Omental fat pad (tissue), 4 donors: Measurements from ENCODE around the gene C5orf34. TPM values are rescaled to one million over a fixed set of nuclear protein-coding genes. Genes with fewer than 3 reads are reported as not detected.
A peak's percentile ranks its signal among the peaks of the same experiment; 100 is the strongest.

Source experiments
- ATAC-seq: fragments of 150-250 bp; one replicate; pipeline ENCODE4 v1.9.1; 2016; ENCODE audit warnings: mild to moderate bottlenecking, moderate library complexity; ENCODE audit not compliant: low FRiP score
- DNase-seq: peaks from one replicate; pipeline ENCODE4 v3.0.0-alpha.2; 2019; ENCODE audit warnings: low spot score
- CTCF ChIP-seq, 3 donors: fragments of 450-650 bp; IDR thresholded peaks; one replicate each; pipeline ENCODE4 v1.5.1; 2016 to 2017; ENCODE audit warnings: antibody characterized with exemption in 3 of 3, mild to moderate bottlenecking in 3 of 3, moderate library complexity in 2 of 3
- total RNA-seq, 4 donors: library from RNA; depleted of rRNA; stranded (reverse); fragments of >200 nt; gene quantifications; one replicate each; pipeline ENCODE4 v1.1.0, GENCODE V29; 2016

Gene C5orf34
- total RNA-seq, 4 donors from 2014 or later, result 0.56 to 2.3 (median 1.7) TPM

GRCh38 chr5:43543434-43543833 lies 28.5 kb upstream of the C5orf34 start:
- ATAC-seq (peak; percentile 44), DNase-seq (no peak)
- TF ChIP-seq CTCF (IDR thresholded peaks at IDR 0.05), result no peak

- DNase-seq (no peak), ATAC-seq (no peak)
- TF ChIP-seq CTCF (IDR thresholded peaks at IDR 0.05), result no peak
Observed at GRCh38 chr5:43540746-43541145, 25.8 kb upstream of the C5orf34 start.

- no peak for ATAC-seq
- no peak for TF ChIP-seq CTCF (IDR thresholded peaks at IDR 0.05)
Observed at GRCh38 chr5:43536972-43537371, 22.0 kb upstream of the C5orf34 start.

GRCh38 chr5:43533646-43534045 lies 18.7 kb upstream of the C5orf34 start:
- no peak for TF ChIP-seq CTCF (IDR thresholded peaks at IDR 0.05)
- no peak for DNase-seq
- ATAC-seq, result no peak

More at GRCh38 chr5:43536972-43537371, 22.0 kb upstream of the C5orf34 start:
- no peak for DNase-seq

GRCh38 chr5:43530648-43531047 lies 15.7 kb upstream of the C5orf34 start:
- no peak for DNase-seq
- no peak for TF ChIP-seq CTCF (IDR thresholded peaks at IDR 0.05)
- no peak for ATAC-seq

GRCh38 chr5:43523662-43524072 lies 8.7 kb upstream of the C5orf34 start:
- DNase-seq (no peak), ATAC-seq (no peak)
- TF ChIP-seq CTCF (IDR thresholded peaks at IDR 0.05), result no peak

- TF ChIP-seq CTCF (IDR thresholded peaks at IDR 0.05), result no peak
- ATAC-seq (no peak), DNase-seq (no peak)
Observed at GRCh38 chr5:43520615-43521014, 5.7 kb upstream of the C5orf34 start.
